ENCODE data around the gene CRIP3.

DNA sequence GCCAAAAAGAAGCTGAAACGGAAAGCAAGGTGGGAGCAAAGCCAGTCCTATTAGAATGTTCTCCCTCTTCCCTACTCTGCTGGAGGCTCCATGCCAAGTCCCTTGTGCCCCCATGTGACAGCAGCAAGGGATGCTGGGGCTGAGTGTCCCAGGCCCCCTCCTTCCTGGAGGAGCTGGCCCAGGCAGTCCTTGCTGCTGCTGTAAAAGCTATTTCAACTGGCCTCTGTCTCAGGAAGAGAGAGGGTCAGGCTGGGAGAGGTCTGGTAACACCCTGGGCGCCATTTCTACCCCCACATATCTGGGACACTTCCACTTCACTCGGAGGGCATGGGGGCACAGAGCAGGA, 40.3 kb downstream of the CRIP3 start:
- TF ChIP-seq CTCF (IDR thresholded peaks at IDR 0.05; ENCODE audit: insufficient read depth, low read length, poor library complexity, severe bottlenecking) (no peak), EZH2phosphoT487 (conservative IDR thresholded peaks at IDR 0.05; ENCODE audit: low read length) (no peak)

All from SU-DHL-6 (cell line).